Measurements from ENCODE around the gene RGS5.

The RGS5 gene

GRCh38 chr1:163182330-163182949 lies 20.3 kb downstream of the RGS5 start:
- no peak for DNase-seq (ENCODE audit: low read depth, low spot score)
- no peaks in the 10 kb centered on the region for H3K9me3 ChIP-seq (ENCODE audit: insufficient read depth, low read length)
- H3K9ac ChIP-seq (ENCODE audit: insufficient read length, low read depth): no peak overlapping the region
- H3K4me1 ChIP-seq (ENCODE audit: insufficient read depth, insufficient read length): no peaks in the 10 kb centered on the region
- H3K36me3 ChIP-seq (ENCODE audit: insufficient read depth, insufficient read length, low read length): peaks cover 3% of the 10 kb centered on the region
- TF ChIP-seq YY1 (IDR thresholded peaks at IDR 0.05; ENCODE audit: insufficient read depth, insufficient read length) (no peak), ZNF274 (IDR thresholded peaks at IDR 0.05; ENCODE audit: low read depth, low read length) (no peak), SUZ12 (IDR thresholded peaks at IDR 0.05; ENCODE audit: extremely low read depth, insufficient read depth, insufficient read length) (no peak)
- no peak overlapping the region for H3K4me3 ChIP-seq (ENCODE audit: insufficient read length, low read depth)
- no peaks in the 10 kb centered on the region for H3K27me3 ChIP-seq (ENCODE audit: insufficient read depth, insufficient read length)

GRCh38 chr1:163178628-163179027 lies 24.1 kb downstream of the RGS5 start:
- H3K9me3 ChIP-seq (ENCODE audit: insufficient read depth, low read length): no peaks in the 10 kb centered on the region
- no peak for DNase-seq (ENCODE audit: low read depth, low spot score)

GRCh38 chr1:163176797-163177196 lies 25.9 kb downstream of the RGS5 start:
- no peaks in the 10 kb centered on the region for H3K4me1 ChIP-seq (ENCODE audit: insufficient read depth, insufficient read length)
- DNase-seq (ENCODE audit: low read depth, low spot score): no peak

More at GRCh38 chr1:163178628-163179027, 24.1 kb downstream of the RGS5 start:
- H3K9ac ChIP-seq (ENCODE audit: insufficient read length, low read depth): no peak overlapping the region
- no peak for TF ChIP-seq YY1 (IDR thresholded peaks at IDR 0.05; ENCODE audit: insufficient read depth, insufficient read length)
- TF ChIP-seq ZNF274 (IDR thresholded peaks at IDR 0.05; ENCODE audit: low read depth, low read length): no peak
- no peak for TF ChIP-seq SUZ12 (IDR thresholded peaks at IDR 0.05; ENCODE audit: extremely low read depth, insufficient read depth, insufficient read length)
- H3K4me1 ChIP-seq (ENCODE audit: insufficient read depth, insufficient read length): no peaks in the 10 kb centered on the region
- H3K36me3 ChIP-seq (ENCODE audit: insufficient read depth, insufficient read length, low read length): no peaks in the 10 kb centered on the region
- H3K27me3 ChIP-seq (ENCODE audit: insufficient read depth, insufficient read length): no peaks in the 10 kb centered on the region
- no peak overlapping the region for H3K4me3 ChIP-seq (ENCODE audit: insufficient read length, low read depth)

GRCh38 chr1:163174524-163175437 lies 27.9 kb downstream of the RGS5 start:
- no peak overlapping the region for H3K9ac ChIP-seq (ENCODE audit: insufficient read length, low read depth)
- H3K36me3 ChIP-seq (ENCODE audit: insufficient read depth, insufficient read length, low read length): no peaks in the 10 kb centered on the region
- TF ChIP-seq YY1 (IDR thresholded peaks at IDR 0.05; ENCODE audit: insufficient read depth, insufficient read length) (no peak), SUZ12 (IDR thresholded peaks at IDR 0.05; ENCODE audit: extremely low read depth, insufficient read depth, insufficient read length) (no peak), ZNF274 (IDR thresholded peaks at IDR 0.05; ENCODE audit: low read depth, low read length) (no peak)
- no peaks in the 10 kb centered on the region for H3K27me3 ChIP-seq (ENCODE audit: insufficient read depth, insufficient read length)
- no peaks in the 10 kb centered on the region for H3K4me1 ChIP-seq (ENCODE audit: insufficient read depth, insufficient read length)
- peak; percentile 61 for DNase-seq (ENCODE audit: low read depth, low spot score)
- no peak overlapping the region for H3K4me3 ChIP-seq (ENCODE audit: insufficient read length, low read depth)
- H3K9me3 ChIP-seq (ENCODE audit: insufficient read depth, low read length): no peaks in the 10 kb centered on the region

More at GRCh38 chr1:163176797-163177196, 25.9 kb downstream of the RGS5 start:
- Histone ChIP-seq H3K36me3 (ENCODE audit: insufficient read depth, insufficient read length, low read length) (no peaks in the 10 kb centered on the region), H3K4me3 (ENCODE audit: insufficient read length, low read depth) (no peak overlapping the region), H3K27me3 (ENCODE audit: insufficient read depth, insufficient read length) (no peaks in the 10 kb centered on the region), H3K9me3 (ENCODE audit: insufficient read depth, low read length) (no peaks in the 10 kb centered on the region), H3K9ac (ENCODE audit: insufficient read length, low read depth) (no peak overlapping the region)
- no peak for TF ChIP-seq SUZ12 (IDR thresholded peaks at IDR 0.05; ENCODE audit: extremely low read depth, insufficient read depth, insufficient read length)
- no peak for TF ChIP-seq ZNF274 (IDR thresholded peaks at IDR 0.05; ENCODE audit: low read depth, low read length)
- no peak for TF ChIP-seq YY1 (IDR thresholded peaks at IDR 0.05; ENCODE audit: insufficient read depth, insufficient read length)

- no peak overlapping the region for H3K4me3 ChIP-seq (ENCODE audit: insufficient read length, low read depth)
- no peaks in the 10 kb centered on the region for H3K4me1 ChIP-seq (ENCODE audit: insufficient read depth, insufficient read length)
- no peaks in the 10 kb centered on the region for H3K27me3 ChIP-seq (ENCODE audit: insufficient read depth, insufficient read length)
- no peaks in the 10 kb centered on the region for H3K9me3 ChIP-seq (ENCODE audit: insufficient read depth, low read length)
- H3K36me3 ChIP-seq (ENCODE audit: insufficient read depth, insufficient read length, low read length): no peaks in the 10 kb centered on the region
- DNase-seq (ENCODE audit: low read depth, low spot score): no peak
- TF ChIP-seq SUZ12 (IDR thresholded peaks at IDR 0.05; ENCODE audit: extremely low read depth, insufficient read depth, insufficient read length) (no peak), ZNF274 (IDR thresholded peaks at IDR 0.05; ENCODE audit: low read depth, low read length) (no peak), YY1 (IDR thresholded peaks at IDR 0.05; ENCODE audit: insufficient read depth, insufficient read length) (no peak)
- no peak overlapping the region for H3K9ac ChIP-seq (ENCODE audit: insufficient read length, low read depth)
Observed at GRCh38 chr1:163173121-163173520, 29.6 kb downstream of the RGS5 start.

- Histone ChIP-seq H3K4me3 (ENCODE audit: insufficient read length, low read depth) (no peak overlapping the region), H3K4me1 (ENCODE audit: insufficient read depth, insufficient read length) (no peaks in the 10 kb centered on the region), H3K9ac (ENCODE audit: insufficient read length, low read depth) (no peak overlapping the region), H3K9me3 (ENCODE audit: insufficient read depth, low read length) (no peaks in the 10 kb centered on the region), H3K27me3 (ENCODE audit: insufficient read depth, insufficient read length) (no peaks in the 10 kb centered on the region), H3K36me3 (ENCODE audit: insufficient read depth, insufficient read length, low read length) (peaks cover 2% of the 10 kb centered on the region)
- TF ChIP-seq SUZ12 (IDR thresholded peaks at IDR 0.05; ENCODE audit: extremely low read depth, insufficient read depth, insufficient read length) (no peak), ZNF274 (IDR thresholded peaks at IDR 0.05; ENCODE audit: low read depth, low read length) (no peak), YY1 (IDR thresholded peaks at IDR 0.05; ENCODE audit: insufficient read depth, insufficient read length) (no peak)
- no peak for DNase-seq (ENCODE audit: low read depth, low spot score)
Observed at GRCh38 chr1:163172596-163172995, 30.1 kb downstream of the RGS5 start.

- Histone ChIP-seq H3K4me3 (ENCODE audit: insufficient read length, low read depth) (no peak overlapping the region), H3K9me3 (ENCODE audit: insufficient read depth, low read length) (no peaks in the 10 kb centered on the region), H3K4me1 (ENCODE audit: insufficient read depth, insufficient read length) (no peaks in the 10 kb centered on the region), H3K36me3 (ENCODE audit: insufficient read depth, insufficient read length, low read length) (peaks cover 8% of the 10 kb centered on the region), H3K9ac (ENCODE audit: insufficient read length, low read depth) (no peak overlapping the region), H3K27me3 (ENCODE audit: insufficient read depth, insufficient read length) (no peaks in the 10 kb centered on the region)
- TF ChIP-seq YY1 (IDR thresholded peaks at IDR 0.05; ENCODE audit: insufficient read depth, insufficient read length) (no peak), SUZ12 (IDR thresholded peaks at IDR 0.05; ENCODE audit: extremely low read depth, insufficient read depth, insufficient read length) (no peak), ZNF274 (IDR thresholded peaks at IDR 0.05; ENCODE audit: low read depth, low read length) (no peak)
- DNase-seq (ENCODE audit: low read depth, low spot score): no peak
Observed at GRCh38 chr1:163171826-163172225, 30.9 kb downstream of the RGS5 start.

Measured in NT2/D1 (cell line).